GM21360 (cell line): ENCODE data around the gene ARHGAP5.

Source experiments
- ATAC-seq: cut with Tn5 transposase; IDR thresholded peaks from one replicate; pipeline ENCODE4 v1.9.1; 2021; ENCODE audit warnings: mild to moderate bottlenecking, moderate library complexity; ENCODE audit not compliant: unreplicated experiment

Gene ARHGAP5

GRCh38 chr14:32206552-32206951, 129.4 kb downstream of the ARHGAP5 start:
- no peak for ATAC-seq

GRCh38 chr14:32208490-32208889, 131.4 kb downstream of the ARHGAP5 start:
- ATAC-seq: no peak
